Stimulated activated CD4-positive, alpha-beta T cell treated with anti-CD3 and anti-CD28 coated beads, Interleukin-4, amount 100 ng/mL, for 48 hours (primary cell): ENCODE data around the gene ZNF423.

Experiments used
- DNase-seq, 2 donors: peaks; one replicate each; pipeline ENCODE4 v3.0.0-alpha.2; 2020; ENCODE audit warnings: low read depth in 2 of 2

The ZNF423 gene

GRCh38 chr16:49532873-49533272 is 323.0 kb downstream of the ZNF423 start:
- DNase-seq: no peak

GRCh38 chr16:49531931-49532840 is 323.7 kb downstream of the ZNF423 start:
- no peak for DNase-seq

GRCh38 chr16:49531425-49531824 is 324.5 kb downstream of the ZNF423 start:
- DNase-seq: no peak

- no peak for DNase-seq
These were observed 325.4 kb downstream of the ZNF423 start for GRCh38 chr16:49530427-49530970.

GRCh38 chr16:49529411-49530045 is 326.4 kb downstream of the ZNF423 start:
- no peak for DNase-seq

- DNase-seq: no peak
These were observed 327.0 kb downstream of the ZNF423 start for GRCh38 chr16:49528866-49529288.

- DNase-seq: no peak
These were observed 327.6 kb downstream of the ZNF423 start for GRCh38 chr16:49528060-49528865.

GRCh38 chr16:49527611-49528010 is 328.3 kb downstream of the ZNF423 start:
- DNase-seq: no peak

GRCh38 chr16:49526860-49527365 is 329.0 kb downstream of the ZNF423 start:
- no peak for DNase-seq

GRCh38 chr16:49524947-49525315 is 331.0 kb downstream of the ZNF423 start:
- DNase-seq: no peak

- no peak for DNase-seq
These were observed 331.5 kb downstream of the ZNF423 start for GRCh38 chr16:49524216-49524946.

GRCh38 chr16:49523435-49524159 is 332.3 kb downstream of the ZNF423 start:
- no peak for DNase-seq

GRCh38 chr16:49521734-49522325 is 334.1 kb downstream of the ZNF423 start:
- no peak for DNase-seq

- DNase-seq: no peak
These were observed 335.3 kb downstream of the ZNF423 start for GRCh38 chr16:49520492-49521038.

GRCh38 chr16:49519741-49520140 is 336.2 kb downstream of the ZNF423 start:
- DNase-seq: no peak

- DNase-seq: peak in 1 of 2 donors; percentile 7
These were observed 336.8 kb downstream of the ZNF423 start for GRCh38 chr16:49519008-49519656.

- DNase-seq: no peak
These were observed 339.4 kb downstream of the ZNF423 start for GRCh38 chr16:49516382-49517036.

- DNase-seq: no peak
These were observed 340.1 kb downstream of the ZNF423 start for GRCh38 chr16:49515861-49516260.
